HepG2 (cell line): ENCODE results near the gene PTGR3. TPM values are rescaled to one million over a fixed set of nuclear protein-coding genes. Genes with fewer than 3 reads are reported as not detected.

Source experiments
- ARHGAP35 ChIP-seq: sonication (generic); formaldehyde crosslinking; IDR thresholded peaks from 2 replicates; pipeline ENCODE4 v1.9.0; 2022; ENCODE audit warnings: mild to moderate bottlenecking, inconsistent platforms, moderate library complexity, missing genetic modification reagents, borderline replicate concordance
- ARNT2 ChIP-seq: sonication (generic); formaldehyde crosslinking; IDR thresholded peaks from 2 replicates; pipeline ENCODE4 v1.8.0; 2022; ENCODE audit warnings: mild to moderate bottlenecking, low read depth, missing genetic modification reagents, moderate library complexity
- DPF2 ChIP-seq: sonication (generic); formaldehyde crosslinking; IDR thresholded peaks from 2 replicates; pipeline ENCODE4 v1.4.0; 2020; ENCODE audit warnings: mild to moderate bottlenecking, low read depth, missing genetic modification reagents, borderline replicate concordance
- ISL2 ChIP-seq: sonication (generic); formaldehyde crosslinking; IDR thresholded peaks from 2 replicates; pipeline ENCODE4 v1.5.0; 2020; ENCODE audit warnings: missing genetic modification reagents
- KLF13 ChIP-seq: sonication (generic); formaldehyde crosslinking; IDR thresholded peaks from 2 replicates; pipeline ENCODE4 v1.4.0; 2020; ENCODE audit warnings: mild to moderate bottlenecking, missing genetic modification reagents
- MIER3 ChIP-seq: IDR thresholded peaks from 2 replicates; pipeline ENCODE4 v1.6.1; 2016; ENCODE audit warnings: missing compliant biosample characterization, borderline replicate concordance
- RBAK ChIP-seq: sonication (generic); formaldehyde crosslinking; IDR thresholded peaks from 2 replicates; pipeline ENCODE4 v1.5.1; 2020; ENCODE audit warnings: mild to moderate bottlenecking, missing genetic modification reagents
- RORA ChIP-seq: sonication (generic); formaldehyde crosslinking; IDR thresholded peaks from 2 replicates; pipeline ENCODE4 v1.5.0; 2020; ENCODE audit warnings: mild to moderate bottlenecking, missing genetic modification reagents, moderate library complexity
- SP4 ChIP-seq: sonication (generic); formaldehyde crosslinking; IDR thresholded peaks from 2 replicates; pipeline ENCODE4 v1.8.1; 2023; ENCODE audit warnings: mild to moderate bottlenecking, missing genetic modification reagents
- U2AF2 ChIP-seq: fragments of 200-400 bp; formaldehyde crosslinking; IDR thresholded peaks from 2 replicates; pipeline ENCODE4 v1.6.1; 2017; ENCODE audit warnings: low read depth, mild to moderate bottlenecking, low read length
- ZBTB38 ChIP-seq: sonication (generic); formaldehyde crosslinking; IDR thresholded peaks from 2 replicates; pipeline ENCODE4 v1.5.1; 2020; ENCODE audit warnings: mild to moderate bottlenecking, missing genetic modification reagents
- ZEB1 ChIP-seq: IDR thresholded peaks from 2 replicates; pipeline ENCODE4 v1.6.1; 2012; ENCODE audit warnings: mild to moderate bottlenecking, low read depth, inconsistent platforms; ENCODE audit not compliant: insufficient replicate concordance
- ZNF703 ChIP-seq: sonication (generic); formaldehyde crosslinking; IDR thresholded peaks from 2 replicates; pipeline ENCODE4 v1.5.1; 2020; ENCODE audit warnings: missing genetic modification reagents, mild to moderate bottlenecking, moderate library complexity, borderline replicate concordance
- ZNF761 ChIP-seq: sonication (generic); formaldehyde crosslinking; conservative IDR thresholded peaks from 2 replicates; pipeline ENCODE4 v1.4.0; 2020; ENCODE audit warnings: mild to moderate bottlenecking, missing genetic modification reagents
- polyA plus RNA-seq, 8 experiments: library from polyadenylated mRNA; depleted of rRNA in 3 of 8; stranded (reverse) in 7 of 8; unstranded in 1 of 8; fragments of >200 nt; fragmentation: Illumina TruSeq in 4 of 8; extraction: Trizol in 4 of 8; gene quantifications; 2 replicates each; pipeline versions ENCODE4 v1.2.1 to v1.2.3, GENCODE V29; 2011 to 2016; ENCODE audit warnings: low read depth in 4 of 8, missing spikeins in 1 of 8, mixed read lengths in 1 of 8; ENCODE audit not compliant: insufficient read depth in 1 of 8
- total RNA-seq, 5 experiments: library from RNA; depleted of rRNA; stranded (reverse); fragments of >200 nt; fragmentation: Illumina TruSeq; extraction: Trizol; gene quantifications; 2 replicates each; pipeline ENCODE4 v1.2.3, GENCODE V29; 2016; ENCODE audit warnings: low read depth in 1 of 5
- TF ChIP-seq, protein P1 (sequence below): sonication (generic); formaldehyde crosslinking; IDR thresholded peaks from 2 replicates; pipeline ENCODE4 v1.5.0; 2020; ENCODE audit warnings: missing genetic modification reagents
- TF ChIP-seq, protein P2 (sequence below): sonication (generic); formaldehyde crosslinking; IDR thresholded peaks from 2 replicates; pipeline ENCODE4 v1.4.0; 2020; ENCODE audit warnings: missing genetic modification reagents, borderline replicate concordance
- TF ChIP-seq, protein P3 (sequence below): sonication (generic); formaldehyde crosslinking; IDR thresholded peaks from 2 replicates; pipeline ENCODE4 v1.5.1; 2020; ENCODE audit warnings: mild to moderate bottlenecking, moderate library complexity, missing genetic modification reagents
- TF ChIP-seq, protein P4 (sequence below): sonication (generic); formaldehyde crosslinking; IDR thresholded peaks from 2 replicates; pipeline ENCODE4 v1.4.0; 2020; ENCODE audit warnings: mild to moderate bottlenecking, missing genetic modification reagents

The PTGR3 gene
- total and polyA plus RNA-seq, 2 of the 13 experiments (the other 11 are each of a cell fraction or from before 2014, with no cell fraction given), result 11.5 to 25.3 TPM

DNA sequence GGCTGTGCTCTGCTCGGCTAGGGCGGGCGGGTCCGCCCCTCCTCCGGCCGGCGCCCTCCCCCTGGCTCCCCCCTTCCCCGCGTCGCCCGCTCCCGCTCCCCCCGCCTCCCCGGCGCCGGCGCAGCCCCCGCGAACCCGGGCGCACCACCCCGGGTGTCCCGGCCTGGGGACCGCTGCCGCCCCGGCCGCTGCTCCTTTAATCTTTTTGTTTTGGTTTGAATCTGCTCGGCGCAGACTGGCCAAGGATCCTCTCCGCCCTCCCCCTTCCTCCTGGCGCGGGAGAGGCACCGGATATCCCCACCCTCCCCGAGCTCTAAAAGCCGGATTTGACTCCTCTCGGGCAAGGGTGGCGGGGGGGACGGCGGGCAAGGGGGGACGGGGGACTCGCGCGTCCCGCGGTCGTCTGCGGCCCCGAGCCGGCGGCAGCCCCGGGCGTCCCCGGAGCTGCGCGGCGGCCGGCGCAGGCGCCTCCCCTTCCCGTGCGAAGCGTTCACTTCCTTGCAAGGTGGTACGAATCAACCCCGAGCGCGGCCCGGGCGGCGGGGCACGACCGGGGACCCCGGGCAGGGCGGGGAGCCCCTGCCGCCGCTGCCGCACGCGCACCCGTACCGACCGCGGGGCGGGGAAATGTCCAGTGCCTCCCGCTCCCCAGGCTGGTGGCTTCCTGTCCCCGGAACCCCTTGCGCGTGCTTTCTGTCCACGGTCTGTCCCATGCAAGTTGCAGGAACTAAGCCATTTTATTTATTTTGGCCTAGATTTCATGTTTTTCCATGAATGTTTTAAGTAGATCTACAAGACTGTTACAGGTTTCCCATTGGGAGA lies at the start of gene PTGR3 (continued):
- TF ChIP-seq SP4 (CRISPR knock-in tag) (no peak), ZBTB38 (no peak), MIER3 (CRISPR knock-in tag) (no peak), KLF13 (CRISPR knock-in tag) (no peak), ARNT2 (CRISPR knock-in tag) (no peak), ZNF761 (CRISPR knock-in tag) (no peak; the same call in 1 of the 2 replicates), ZNF703 (CRISPR knock-in tag) (no peak), RBAK (CRISPR knock-in tag) (no peak), RORA (CRISPR knock-in tag) (no peak), ARHGAP35 (CRISPR knock-in tag) (no peak), U2AF2 (no peak), ISL2 (CRISPR knock-in tag) (no peak), ZEB1 (no peak), DPF2 (no peak)
- TF ChIP-seq, protein P1, sequence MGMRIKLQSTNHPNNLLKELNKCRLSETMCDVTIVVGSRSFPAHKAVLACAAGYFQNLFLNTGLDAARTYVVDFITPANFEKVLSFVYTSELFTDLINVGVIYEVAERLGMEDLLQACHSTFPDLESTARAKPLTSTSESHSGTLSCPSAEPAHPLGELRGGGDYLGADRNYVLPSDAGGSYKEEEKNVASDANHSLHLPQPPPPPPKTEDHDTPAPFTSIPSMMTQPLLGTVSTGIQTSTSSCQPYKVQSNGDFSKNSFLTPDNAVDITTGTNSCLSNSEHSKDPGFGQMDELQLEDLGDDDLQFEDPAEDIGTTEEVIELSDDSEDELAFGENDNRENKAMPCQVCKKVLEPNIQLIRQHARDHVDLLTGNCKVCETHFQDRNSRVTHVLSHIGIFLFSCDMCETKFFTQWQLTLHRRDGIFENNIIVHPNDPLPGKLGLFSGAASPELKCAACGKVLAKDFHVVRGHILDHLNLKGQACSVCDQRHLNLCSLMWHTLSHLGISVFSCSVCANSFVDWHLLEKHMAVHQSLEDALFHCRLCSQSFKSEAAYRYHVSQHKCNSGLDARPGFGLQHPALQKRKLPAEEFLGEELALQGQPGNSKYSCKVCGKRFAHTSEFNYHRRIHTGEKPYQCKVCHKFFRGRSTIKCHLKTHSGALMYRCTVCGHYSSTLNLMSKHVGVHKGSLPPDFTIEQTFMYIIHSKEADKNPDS (CRISPR knock-in tag), result no peak
- TF ChIP-seq, protein P2, sequence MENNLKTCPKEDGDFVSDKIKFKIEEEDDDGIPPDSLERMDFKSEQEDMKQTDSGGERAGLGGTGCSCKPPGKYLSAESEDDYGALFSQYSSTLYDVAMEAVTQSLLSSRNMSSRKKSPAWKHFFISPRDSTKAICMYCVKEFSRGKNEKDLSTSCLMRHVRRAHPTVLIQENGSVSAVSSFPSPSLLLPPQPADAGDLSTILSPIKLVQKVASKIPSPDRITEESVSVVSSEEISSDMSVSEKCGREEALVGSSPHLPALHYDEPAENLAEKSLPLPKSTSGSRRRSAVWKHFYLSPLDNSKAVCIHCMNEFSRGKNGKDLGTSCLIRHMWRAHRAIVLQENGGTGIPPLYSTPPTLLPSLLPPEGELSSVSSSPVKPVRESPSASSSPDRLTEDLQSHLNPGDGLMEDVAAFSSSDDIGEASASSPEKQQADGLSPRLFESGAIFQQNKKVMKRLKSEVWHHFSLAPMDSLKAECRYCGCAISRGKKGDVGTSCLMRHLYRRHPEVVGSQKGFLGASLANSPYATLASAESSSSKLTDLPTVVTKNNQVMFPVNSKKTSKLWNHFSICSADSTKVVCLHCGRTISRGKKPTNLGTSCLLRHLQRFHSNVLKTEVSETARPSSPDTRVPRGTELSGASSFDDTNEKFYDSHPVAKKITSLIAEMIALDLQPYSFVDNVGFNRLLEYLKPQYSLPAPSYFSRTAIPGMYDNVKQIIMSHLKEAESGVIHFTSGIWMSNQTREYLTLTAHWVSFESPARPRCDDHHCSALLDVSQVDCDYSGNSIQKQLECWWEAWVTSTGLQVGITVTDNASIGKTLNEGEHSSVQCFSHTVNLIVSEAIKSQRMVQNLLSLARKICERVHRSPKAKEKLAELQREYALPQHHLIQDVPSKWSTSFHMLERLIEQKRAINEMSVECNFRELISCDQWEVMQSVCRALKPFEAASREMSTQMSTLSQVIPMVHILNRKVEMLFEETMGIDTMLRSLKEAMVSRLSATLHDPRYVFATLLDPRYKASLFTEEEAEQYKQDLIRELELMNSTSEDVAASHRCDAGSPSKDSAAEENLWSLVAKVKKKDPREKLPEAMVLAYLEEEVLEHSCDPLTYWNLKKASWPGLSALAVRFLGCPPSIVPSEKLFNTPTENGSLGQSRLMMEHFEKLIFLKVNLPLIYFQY (CRISPR knock-in tag), result no peak
- TF ChIP-seq, protein P3, sequence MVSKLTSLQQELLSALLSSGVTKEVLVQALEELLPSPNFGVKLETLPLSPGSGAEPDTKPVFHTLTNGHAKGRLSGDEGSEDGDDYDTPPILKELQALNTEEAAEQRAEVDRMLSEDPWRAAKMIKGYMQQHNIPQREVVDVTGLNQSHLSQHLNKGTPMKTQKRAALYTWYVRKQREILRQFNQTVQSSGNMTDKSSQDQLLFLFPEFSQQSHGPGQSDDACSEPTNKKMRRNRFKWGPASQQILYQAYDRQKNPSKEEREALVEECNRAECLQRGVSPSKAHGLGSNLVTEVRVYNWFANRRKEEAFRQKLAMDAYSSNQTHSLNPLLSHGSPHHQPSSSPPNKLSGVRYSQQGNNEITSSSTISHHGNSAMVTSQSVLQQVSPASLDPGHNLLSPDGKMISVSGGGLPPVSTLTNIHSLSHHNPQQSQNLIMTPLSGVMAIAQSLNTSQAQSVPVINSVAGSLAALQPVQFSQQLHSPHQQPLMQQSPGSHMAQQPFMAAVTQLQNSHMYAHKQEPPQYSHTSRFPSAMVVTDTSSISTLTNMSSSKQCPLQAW, result no peak
- TF ChIP-seq, protein P4, sequence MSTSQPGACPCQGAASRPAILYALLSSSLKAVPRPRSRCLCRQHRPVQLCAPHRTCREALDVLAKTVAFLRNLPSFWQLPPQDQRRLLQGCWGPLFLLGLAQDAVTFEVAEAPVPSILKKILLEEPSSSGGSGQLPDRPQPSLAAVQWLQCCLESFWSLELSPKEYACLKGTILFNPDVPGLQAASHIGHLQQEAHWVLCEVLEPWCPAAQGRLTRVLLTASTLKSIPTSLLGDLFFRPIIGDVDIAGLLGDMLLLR (CRISPR knock-in tag), result no peak
